OCI-LY7 (cell line): ENCODE measurements around the gene MEF2A. TPM values are rescaled to one million over a fixed set of nuclear protein-coding genes. Genes with fewer than 3 reads are reported as not detected.
"Not testable (repeated sequence)": the region's sequence is repeated elsewhere in the genome, so short reads cannot be mapped to it uniquely, and the experiment has no call there.

ENCODE experiments used
- BruUV-seq: library from RNA; stranded (reverse); fragments of 400-500 nt; replicated peaks from 2 replicates; lab custom pipeline; 2021; lab: Mats Ljungman, UMichigan
- CTCF ChIA-PET: fragments of 300-600 bp; sonication (Branson Sonifier 250); formaldehyde crosslinking; loops from one replicate; lab custom pipeline; 2022; ENCODE audit warnings: antibody characterized with exemption; ENCODE audit not compliant: unreplicated experiment; lab: Charles Lee
- POLR2A ChIA-PET: fragments of 300-600 bp; sonication (Branson Sonifier 250); formaldehyde crosslinking; loops from one replicate; lab custom pipeline; 2022; ENCODE audit warnings: antibody characterized with exemption; lab: Charles Lee
- DNase-seq: peaks from one replicate; pipeline ENCODE4 v3.0.0-alpha.2; 2015; ENCODE audit warnings: low spot score
- H2AFZ ChIP-seq: fragments of 200-600 bp; sonication (generic), shearing (Covaris generic); 2 replicates; pipeline ENCODE4 v1.6.1; 2014; ENCODE audit warnings: mild to moderate bottlenecking, antibody characterized with exemption, low read length, moderate library complexity
- H3K27ac ChIP-seq: fragments of 200-600 bp; sonication (generic); 2 replicates; pipeline ENCODE4 v1.5.1; 2014; ENCODE audit warnings: mixed run types, low read depth, mild to moderate bottlenecking, moderate library complexity, low read length, inconsistent platforms; ENCODE audit not compliant: poor library complexity, severe bottlenecking
- H3K36me3 ChIP-seq: fragments of 200-600 bp; sonication (generic); 2 replicates; pipeline ENCODE4 v1.6.1; 2014; ENCODE audit warnings: mild to moderate bottlenecking, antibody characterized with exemption, low read length, moderate library complexity, mixed read lengths; ENCODE audit not compliant: insufficient read depth
- H3K4me1 ChIP-seq: fragments of 200-600 bp; sonication (generic); 2 replicates; pipeline ENCODE4 v1.5.1; 2014; ENCODE audit warnings: mild to moderate bottlenecking, low read length; ENCODE audit not compliant: insufficient read depth, poor library complexity, severe bottlenecking
- H3K4me2 ChIP-seq: fragments of 200-600 bp; sonication (generic); 2 replicates; pipeline ENCODE4 v1.6.1; 2014; ENCODE audit warnings: mild to moderate bottlenecking, low read length
- H3K4me3 ChIP-seq: fragments of 200-600 bp; sonication (generic); 2 replicates; pipeline ENCODE4 v1.5.1; 2014; ENCODE audit warnings: mild to moderate bottlenecking, low read depth, low read length; ENCODE audit not compliant: poor library complexity, severe bottlenecking
- H3K79me2 ChIP-seq: fragments of 200-600 bp; sonication (generic); 2 replicates; pipeline ENCODE4 v1.6.1; 2016; ENCODE audit warnings: low read depth, mild to moderate bottlenecking, low read length, moderate library complexity, mixed read lengths; ENCODE audit not compliant: insufficient read depth
- H3K9me2 ChIP-seq: fragments of 200-600 bp; sonication (generic); 2 replicates; pipeline ENCODE4 v1.6.1; 2016; ENCODE audit warnings: mild to moderate bottlenecking, low read length, mixed read lengths; ENCODE audit not compliant: insufficient read depth
- H3K9me3 ChIP-seq: fragments of 200-600 bp; sonication (generic); 2 replicates; pipeline ENCODE4 v1.6.1; 2014; ENCODE audit warnings: mild to moderate bottlenecking, mixed run types, low read length, mixed read lengths
- H4K20me1 ChIP-seq: fragments of 200-600 bp; sonication (generic); 2 replicates; pipeline ENCODE4 v1.6.1; 2014; ENCODE audit warnings: mild to moderate bottlenecking, antibody characterized with exemption, low read length, moderate library complexity, mixed read lengths; ENCODE audit not compliant: insufficient read depth
- CTCF ChIP-seq: fragments of 200-600 bp; sonication (generic); conservative IDR thresholded peaks from 2 replicates; pipeline ENCODE4 v1.5.1; 2014; ENCODE audit warnings: mild to moderate bottlenecking, antibody characterized with exemption, low read length, moderate library complexity, mixed read lengths
- EZH2phosphoT487 ChIP-seq: fragments of 200-600 bp; sonication (generic); IDR thresholded peaks from 2 replicates; pipeline ENCODE4 v1.6.1; 2018; ENCODE audit warnings: low read depth, borderline replicate concordance, mild to moderate bottlenecking, mixed run types, antibody characterized with exemption, low read length, moderate library complexity, mixed read lengths
- intact Hi-C: fragments of 100-400 bp; cut with micrococcal nuclease; formaldehyde crosslinking; loops from one replicate; pipeline ENCODE4 v1.10.0; 2022; ENCODE audit not compliant: unreplicated experiment
- total RNA-seq, 2 experiments: library from RNA; depleted of rRNA in 1 of 2; stranded (reverse); fragments of >200 nt in 1 of 2; shearing (Covaris generic) in 1 of 2; gene quantifications; 2 replicates each; pipeline ENCODE4 v1.2.3, GENCODE V29; 2014 to 2022

Gene MEF2A
- total RNA-seq, 2 experiments from 2014 or later, result 28.0 to 38.2 TPM

GRCh38 chr15:99657996-99658395 is 92.2 kb downstream of the MEF2A start:
- Histone ChIP-seq H3K79me2 (0 out of 2 replicates have a peak, but pooled peaks cover 4% of the 10 kb centered on the region), H4K20me1 (no peaks in the 10 kb centered on the region), H3K9me2 (no peaks in the 10 kb centered on the region), H3K4me2 (no peak overlapping the region), H3K4me1 (no peaks in the 10 kb centered on the region), H3K27ac (no peak overlapping the region), H2AFZ (no peak overlapping the region), H3K4me3 (no peak overlapping the region), H3K9me3 (no peaks in the 10 kb centered on the region), H3K36me3 (peaks cover 4% of the 10 kb centered on the region; the same call in 1 of the 2 replicates)
- DNase-seq, result no peak
- CTCF ChIA-PET, result interaction anchor here (0.5 kb wide), 1 partner anchor 268 kb away, joined by 4 read pairs; no protein-coding TSS in a partner anchor
- BruUV-seq, result no TSS peak
- intact Hi-C loops, result no loop called here
- TF ChIP-seq EZH2phosphoT487 (no peak), CTCF (no peak)
- POLR2A ChIA-PET, result interaction anchor here (0.6 to 1.1 kb wide), 4 partner anchors 10 to 355 kb away, joined by 3 to 7 read pairs (median 4); no protein-coding TSS in a partner anchor

- ChIA-PET POLR2A (interaction anchor here (0.8 kb wide), 1 partner anchor 15 kb away, joined by 3 read pairs; no protein-coding TSS in a partner anchor), CTCF (no interaction called here)
- intact Hi-C loops, result no loop called here
- Histone ChIP-seq H3K4me2 (no peak overlapping the region), H3K27ac (no peak overlapping the region), H4K20me1 (no peaks in the 10 kb centered on the region), H3K4me3 (no peak overlapping the region), H2AFZ (no peak overlapping the region), H3K9me2 (no peaks in the 10 kb centered on the region), H3K9me3 (no peaks in the 10 kb centered on the region), H3K36me3 (peaks cover 7% of the 10 kb centered on the region; the same call in 1 of the 2 replicates), H3K4me1 (no peaks in the 10 kb centered on the region), H3K79me2 (0 out of 2 replicates have a peak, but pooled peaks cover 4% of the 10 kb centered on the region)
- TF ChIP-seq CTCF (no peak), EZH2phosphoT487 (no peak)
- DNase-seq, result no peak
- BruUV-seq, result no TSS peak
Measured at GRCh38 chr15:99662903-99663302, 97.1 kb downstream of the MEF2A start.

GRCh38 chr15:99666073-99666472 is 100.3 kb downstream of the MEF2A start:
- H3K4me2 ChIP-seq, POLR2A ChIA-PET, H3K4me3 ChIP-seq, H2AFZ ChIP-seq, H3K9me3 ChIP-seq, H3K9me2 ChIP-seq, H4K20me1 ChIP-seq, DNase-seq, H3K27ac ChIP-seq, BruUV-seq, H3K79me2 ChIP-seq, intact Hi-C loops, H3K36me3 ChIP-seq, CTCF ChIA-PET, H3K4me1 ChIP-seq: not testable (repeated sequence)
